Neuronal stem cell (in vitro differentiated cells): ENCODE results near the gene TBXA2R.

Experiments used
- DNase-seq: peaks from one replicate; pipeline ENCODE4 v3.0.0-alpha.2; 2013; ENCODE audit warnings: low spot score
- H2AFZ ChIP-seq: one replicate; pipeline ENCODE4 v1.6.1; 2013; ENCODE audit warnings: mild to moderate bottlenecking, low read length, inconsistent platforms
- H2AK5ac ChIP-seq: 2 replicates; pipeline ENCODE4 v1.6.1; 2013; ENCODE audit warnings: low read depth, mild to moderate bottlenecking, inconsistent platforms, low read length, moderate library complexity, mixed read lengths
- H2BK120ac ChIP-seq: 2 replicates; pipeline ENCODE4 v1.6.1; 2013; ENCODE audit warnings: low read depth, mild to moderate bottlenecking, inconsistent platforms, low read length, moderate library complexity, mixed read lengths
- H2BK12ac ChIP-seq: one replicate; pipeline ENCODE4 v1.6.1; 2013; ENCODE audit warnings: low read length, inconsistent platforms
- H2BK15ac ChIP-seq: 2 replicates; pipeline ENCODE4 v1.6.1; 2013; ENCODE audit warnings: mild to moderate bottlenecking, low read length, inconsistent platforms, mixed read lengths
- H2BK5ac ChIP-seq: one replicate; pipeline ENCODE4 v1.6.1; 2013; ENCODE audit warnings: inconsistent platforms, mild to moderate bottlenecking, low read length, moderate library complexity
- H3K14ac ChIP-seq: one replicate; pipeline ENCODE4 v1.6.1; 2013; ENCODE audit warnings: low read length, inconsistent platforms
- H3K18ac ChIP-seq: 2 replicates; pipeline ENCODE4 v1.6.1; 2013; ENCODE audit warnings: low read length, inconsistent platforms
- H3K23ac ChIP-seq: 2 replicates; pipeline ENCODE4 v1.6.1; 2013; ENCODE audit warnings: low read depth, mild to moderate bottlenecking, mixed read lengths, low read length, inconsistent platforms; ENCODE audit not compliant: poor library complexity
- H3K27ac ChIP-seq: replicated peaks from 3 replicates; pipeline ENCODE4 v1.5.1; 2013; ENCODE audit warnings: low read length, inconsistent platforms
- H3K27me3 ChIP-seq, 3 experiments: 2 replicates each; pipeline ENCODE4 v1.6.1; 2013; ENCODE audit warnings: low read length in 3 of 3, mild to moderate bottlenecking in 2 of 3, inconsistent platforms in 1 of 3, low read depth in 1 of 3, mixed read lengths in 1 of 3, moderate library complexity in 1 of 3; ENCODE audit not compliant: control insufficient read depth in 3 of 3, insufficient read depth in 3 of 3
- H3K36me3 ChIP-seq, 2 donors: replicated peaks in 1 of 2; 2 replicates each; pipeline ENCODE4 v1.6.1; 2013; ENCODE audit warnings: low read length in 2 of 2; ENCODE audit not compliant: control insufficient read depth in 2 of 2, insufficient read depth in 2 of 2
- H3K4ac ChIP-seq: 2 replicates; pipeline ENCODE4 v1.6.1; 2013; ENCODE audit warnings: inconsistent platforms, mild to moderate bottlenecking, low read length, moderate library complexity
- H3K4me1 ChIP-seq, 2 donors: 1 replicate in 1 of 2; 2 replicates in 1 of 2; pipeline ENCODE4 v1.6.1; 2013; ENCODE audit warnings: low read length in 2 of 2, low read depth in 1 of 2; ENCODE audit not compliant: control insufficient read depth in 2 of 2, insufficient read depth in 1 of 2
- H3K4me2 ChIP-seq: one replicate; pipeline ENCODE4 v1.6.1; 2013; ENCODE audit warnings: mild to moderate bottlenecking, low read length, inconsistent platforms; ENCODE audit not compliant: insufficient read depth, poor library complexity, severe bottlenecking
- H3K4me3 ChIP-seq, 2 donors: 2 replicates each; pipeline ENCODE4 v1.5.1; 2013; ENCODE audit warnings: low read length in 2 of 2, mild to moderate bottlenecking in 2 of 2, inconsistent platforms in 1 of 2, moderate library complexity in 1 of 2
- H3K79me1 ChIP-seq: one replicate; pipeline ENCODE4 v1.6.1; 2013; ENCODE audit warnings: low read depth, mild to moderate bottlenecking, inconsistent platforms, low read length, moderate library complexity
- H3K9ac ChIP-seq: one replicate; pipeline ENCODE4 v1.6.1; 2013; ENCODE audit warnings: mild to moderate bottlenecking, low read depth, low read length, inconsistent platforms; ENCODE audit not compliant: poor library complexity
- H3K9me3 ChIP-seq, 2 donors: replicated peaks in 1 of 2; 2 replicates each; pipeline versions ENCODE3 to v1.6.1; 2013; ENCODE audit warnings: low read length in 2 of 2, mild to moderate bottlenecking in 2 of 2, inconsistent platforms in 1 of 2, low read depth in 1 of 2, mixed read lengths in 1 of 2, moderate library complexity in 1 of 2; ENCODE audit not compliant: control insufficient read depth in 2 of 2, insufficient read depth in 1 of 2
- H4K8ac ChIP-seq: one replicate; pipeline ENCODE4 v1.6.1; 2013; ENCODE audit warnings: low read depth, mild to moderate bottlenecking, inconsistent platforms, low read length, moderate library complexity
- H4K91ac ChIP-seq: one replicate; pipeline ENCODE4 v1.6.1; 2013; ENCODE audit warnings: low read length, low read depth, mild to moderate bottlenecking, inconsistent platforms; ENCODE audit not compliant: poor library complexity
- WGBS, 2 donors: extraction: QIAGEN DNeasy Blood & Tissue Kit; methylation state at CpG; one replicate each; pipeline ENCODE4 v1.1.7; 2013; ENCODE audit warnings: missing lambda C conversion rate in 2 of 2, mixed read lengths in 1 of 2; ENCODE audit not compliant: insufficient read length in 2 of 2, insufficient replicate concordance in 1 of 2; ENCODE audit errors: extremely low coverage in 2 of 2; 5-methylcytosine and 5-hydroxymethylcytosine counted together

Gene TBXA2R

DNA sequence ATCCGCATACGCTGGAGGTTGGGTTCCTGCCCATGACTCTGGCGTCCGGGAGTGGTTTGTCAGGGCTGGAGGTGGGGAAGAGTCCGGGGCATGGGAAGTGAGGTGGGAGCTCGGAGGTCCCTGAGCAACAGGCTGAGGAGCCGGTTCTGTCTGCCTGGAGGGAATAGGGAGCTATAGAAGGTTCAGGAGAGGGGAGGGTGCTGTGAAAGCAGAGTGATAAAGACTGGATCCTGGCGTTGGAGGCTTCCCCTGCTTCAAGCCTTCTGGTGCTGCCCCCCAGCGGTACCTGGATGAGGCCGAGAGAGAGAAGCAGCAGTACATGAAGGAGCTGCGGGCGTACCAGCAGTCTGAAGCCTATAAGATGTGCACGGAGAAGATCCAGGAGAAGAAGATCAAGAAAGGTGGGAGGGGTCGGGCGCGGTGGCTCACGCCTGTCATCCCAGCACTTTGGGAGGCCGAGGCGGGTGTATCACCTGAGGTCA, 31.4 kb downstream of the TBXA2R start:
- no peak overlapping the region for H3K9ac ChIP-seq
- H3K23ac ChIP-seq: no peak overlapping the region
- H3K27ac ChIP-seq: no peak overlapping the region
- H4K91ac ChIP-seq: no peak overlapping the region
- no peak for DNase-seq
- no peak overlapping the region for H3K4me2 ChIP-seq
- H2BK12ac ChIP-seq: no peak overlapping the region
- H3K18ac ChIP-seq: no peak overlapping the region
- H3K9me3 ChIP-seq: no peaks in the 10 kb centered on the region
- no peak overlapping the region for H3K4me3 ChIP-seq
- H2AK5ac ChIP-seq: no peak overlapping the region
- WGBS, 2 donors: no CpG with 5 or more reads among the region's 19 CpGs
- no peak overlapping the region for H3K14ac ChIP-seq
- H3K4ac ChIP-seq: no peak overlapping the region
- H3K27me3 ChIP-seq: peaks cover 0 to 28% (median 0%) of the 10 kb centered on the region in 3 experiments
- no peak overlapping the region for H2BK15ac ChIP-seq
- H2AFZ ChIP-seq: no peak overlapping the region
- H2BK120ac ChIP-seq: no peak overlapping the region
- no peak overlapping the region for H4K8ac ChIP-seq
- H3K4me1 ChIP-seq: peaks cover 5 to 17% of the 10 kb centered on the region in 2 donors
- H3K36me3 ChIP-seq: peaks cover 9 to 19% of the 10 kb centered on the region in 2 donors
- H3K79me1 ChIP-seq: peaks cover 3% of the 10 kb centered on the region
- H2BK5ac ChIP-seq: no peak overlapping the region

DNA sequence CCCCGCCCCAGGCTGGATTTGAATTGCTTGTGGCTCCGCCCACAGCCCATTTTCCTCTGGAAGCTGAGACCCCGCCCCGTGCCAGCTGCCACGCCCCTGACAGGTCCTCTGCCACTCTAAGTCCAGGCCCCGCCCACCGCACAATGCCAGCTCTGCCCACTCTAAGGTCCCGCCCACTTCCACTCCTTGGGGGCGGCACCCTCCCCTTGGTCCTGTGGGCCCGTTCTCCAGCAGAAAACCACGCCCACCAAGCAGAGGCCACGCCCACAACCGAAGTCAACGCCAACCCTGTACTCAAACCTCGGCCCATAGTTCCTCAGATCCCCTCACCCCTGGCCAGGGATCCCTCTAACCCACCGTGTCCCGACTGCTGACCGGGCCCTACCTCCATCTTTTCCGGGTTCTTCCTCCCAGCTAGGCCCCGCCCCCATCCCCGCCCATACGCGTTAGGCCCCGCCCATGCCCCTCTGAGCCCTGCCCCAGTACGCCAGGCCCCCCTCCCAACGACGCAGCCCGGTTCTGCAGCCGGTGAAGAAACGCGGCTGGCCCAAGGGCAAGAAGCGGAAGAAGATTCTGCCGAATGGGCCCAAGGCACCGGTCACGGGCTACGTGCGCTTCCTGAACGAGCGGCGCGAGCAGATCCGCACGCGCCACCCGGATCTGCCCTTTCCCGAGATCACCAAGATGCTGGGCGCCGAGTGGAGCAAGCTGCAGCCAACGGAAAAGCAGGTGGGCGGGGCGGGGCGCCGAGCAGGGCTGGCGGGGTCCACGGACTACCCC, 32.6 kb downstream of the TBXA2R start:
- H4K91ac ChIP-seq: no peak overlapping the region
- H2BK5ac ChIP-seq: no peak overlapping the region
- peak overlapping the region; percentile 97 for H3K4me2 ChIP-seq
- no peaks in the 10 kb centered on the region for H3K9me3 ChIP-seq
- DNase-seq: peak; percentile 88
- H3K4me3 ChIP-seq: peak overlapping the region; percentile 50 to 94
- H2AK5ac ChIP-seq: peak overlapping the region; percentile 92
- H2BK120ac ChIP-seq: no peak overlapping the region
- peaks cover 3% of the 10 kb centered on the region for H3K79me1 ChIP-seq
- H3K14ac ChIP-seq: no peak overlapping the region
- H3K27me3 ChIP-seq: peaks cover 0 to 22% (median 0%) of the 10 kb centered on the region in 3 experiments
- peak overlapping the region; percentile 85 for H2AFZ ChIP-seq
- no CpG with 5 or more reads among the region's 55 CpGs for WGBS, 2 donors
- peak overlapping the region; percentile 92 for H3K18ac ChIP-seq
- no peak overlapping the region for H2BK12ac ChIP-seq
- H3K23ac ChIP-seq: peak overlapping the region; percentile 65
- peak overlapping the region; percentile 12 for H3K9ac ChIP-seq
- no peak overlapping the region for H4K8ac ChIP-seq
- H3K4me1 ChIP-seq: peaks cover 5 to 17% of the 10 kb centered on the region in 2 donors
- H2BK15ac ChIP-seq: no peak overlapping the region
- H3K27ac ChIP-seq: no peak overlapping the region
- peaks cover 9 to 19% of the 10 kb centered on the region in 2 donors for H3K36me3 ChIP-seq
- H3K4ac ChIP-seq: no peak overlapping the region

DNA sequence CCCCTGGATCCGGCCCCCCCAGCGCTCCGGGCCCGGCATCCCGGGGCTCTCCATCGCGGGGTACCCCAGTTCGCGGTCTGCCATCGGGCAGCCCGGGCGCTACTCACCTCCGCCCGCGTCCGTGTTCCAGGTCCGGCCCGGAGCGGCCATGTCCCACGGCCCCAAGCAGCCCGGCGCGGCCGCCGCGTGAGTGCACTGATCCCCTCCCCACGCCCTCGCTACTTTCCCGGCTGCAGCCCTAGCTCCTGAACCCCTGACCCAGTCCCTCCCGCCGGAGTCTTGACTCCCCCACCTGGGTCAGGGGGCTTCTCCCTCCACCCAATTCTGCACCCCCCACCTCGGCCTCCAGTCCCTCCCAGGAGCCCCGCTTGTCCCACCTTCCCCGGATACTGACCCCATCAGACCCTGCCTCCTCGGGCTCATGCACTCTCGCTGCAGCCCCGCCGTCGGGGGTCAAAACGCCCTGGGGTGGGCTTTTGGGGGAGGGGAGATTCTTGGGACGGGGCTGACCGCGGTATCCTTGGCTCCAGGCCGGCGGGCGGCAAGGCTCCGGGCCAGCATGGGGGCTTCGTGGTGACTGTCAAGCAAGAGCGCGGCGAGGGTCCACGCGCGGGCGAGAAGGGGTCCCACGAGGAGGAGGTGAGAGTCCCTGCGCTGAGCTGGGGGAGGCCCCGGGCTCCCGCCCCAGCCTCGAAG, 33.4 kb downstream of the TBXA2R start:
- Histone ChIP-seq H3K14ac (peak overlapping the region; percentile 38), H3K4me3 (peak overlapping the region; percentile 94 to 98), H4K91ac (no peak overlapping the region), H4K8ac (no peak overlapping the region), H2AK5ac (peak overlapping the region; percentile 92), H3K4me1 (peaks cover 5 to 17% of the 10 kb centered on the region in 2 donors), H3K9ac (peak overlapping the region; percentile 96), H2BK5ac (peak overlapping the region; percentile 93), H3K23ac (peak overlapping the region; percentile 65), H3K4me2 (peak overlapping the region; percentile 97), H2BK120ac (no peak overlapping the region), H3K36me3 (peaks cover 9 to 19% of the 10 kb centered on the region in 2 donors), H3K27me3 (peaks cover 0 to 17% (median 0%) of the 10 kb centered on the region in 3 experiments), H2AFZ (peak overlapping the region; percentile 85), H2BK12ac (no peak overlapping the region), H3K4ac (peak overlapping the region; percentile 37), H2BK15ac (peak overlapping the region; percentile 71), H3K18ac (peak overlapping the region; percentile 97), H3K79me1 (peaks cover 3% of the 10 kb centered on the region), H3K27ac (no peak overlapping the region), H3K9me3 (no peaks in the 10 kb centered on the region)
- no peak for DNase-seq
- WGBS, 2 donors: no CpG with 5 or more reads among the region's 60 CpGs

DNA sequence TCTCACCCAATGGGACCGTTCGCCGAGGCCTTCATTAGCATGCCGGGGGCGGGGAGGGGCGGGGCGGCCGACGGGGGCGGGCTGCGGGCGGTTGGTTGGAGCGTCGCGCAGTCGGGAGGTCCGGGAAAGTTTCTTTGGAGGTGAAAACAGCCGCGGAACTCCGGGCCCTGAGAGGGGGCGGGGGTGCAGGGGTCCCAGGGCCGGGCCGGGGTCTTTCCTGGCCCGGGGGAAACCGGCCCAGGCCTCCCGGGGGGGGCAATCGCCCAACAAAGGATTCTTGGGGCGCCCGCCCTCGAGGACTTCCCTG, 33.9 kb downstream of the TBXA2R start, which contains the start of gene HMG20B:
TSS of gene HMG20B (plus strand) at position 90 of the 307 bp plus-strand sequence. CDS start 366 bp downstream, outside the sequence.
- H2BK5ac ChIP-seq: peak within 1 kb of the TSS; percentile 93
- no peak within 1 kb of the TSS for H2BK120ac ChIP-seq
- peak within 1 kb of the TSS; percentile 97 for H3K4me2 ChIP-seq
- H3K18ac ChIP-seq: peak within 1 kb of the TSS; percentile 97
- H3K23ac ChIP-seq: peak within 1 kb of the TSS; percentile 65
- H3K4ac ChIP-seq: peak within 1 kb of the TSS; percentile 37
- H2AFZ ChIP-seq: peak within 1 kb of the TSS; percentile 96
- peak within 1 kb of the TSS; percentile 38 for H3K14ac ChIP-seq
- H4K91ac ChIP-seq: no peak within 1 kb of the TSS
- peaks cover 0 to 12% (median 0%) of the 10 kb centered on the region in 3 experiments for H3K27me3 ChIP-seq
- no CpG with 5 or more reads among the region's 30 CpGs for WGBS, 2 donors
- H3K27ac ChIP-seq: peak within 1 kb of the TSS; percentile 42
- DNase-seq: no peak
- peaks cover 9 to 19% of the 10 kb centered on the region in 2 donors for H3K36me3 ChIP-seq
- H3K4me1 ChIP-seq: peaks cover 5 to 17% of the 10 kb centered on the region in 2 donors
- H3K79me1 ChIP-seq: peaks cover 3% of the 10 kb centered on the region
- peak within 1 kb of the TSS; percentile 96 for H3K9ac ChIP-seq
- H3K9me3 ChIP-seq: no peaks in the 10 kb centered on the region
- H2BK12ac ChIP-seq: no peak within 1 kb of the TSS
- H4K8ac ChIP-seq: no peak within 1 kb of the TSS
- peak within 1 kb of the TSS; percentile 92 for H2AK5ac ChIP-seq
- peak within 1 kb of the TSS; percentile 94 to 98 for H3K4me3 ChIP-seq
- H2BK15ac ChIP-seq: peak within 1 kb of the TSS; percentile 71
